ENCODE results near the gene SEPTIN6.

Gene SEPTIN6

GRCh38 chrX:119721487-119721886, 28.5 kb upstream of the SEPTIN6 start:
- TF ChIP-seq SPI1 (IDR thresholded peaks at IDR 0.05; ENCODE audit: low read depth, low read length) (no peak), PAX5 (IDR thresholded peaks at IDR 0.05; ENCODE audit: insufficient read depth, low read length, severe bottlenecking) (no peak), POLR2A (IDR thresholded peaks at IDR 0.05; ENCODE audit: low read depth, low read length) (no peak), POLR2AphosphoS5 (IDR thresholded peaks at IDR 0.05; ENCODE audit: low read depth, low read length) (no peak), POU2F2 (IDR thresholded peaks at IDR 0.05; ENCODE audit: low read depth, low read length) (no peak), TAF1 (IDR thresholded peaks at IDR 0.05; ENCODE audit: low read depth, low read length) (no peak)
- DNase-seq (ENCODE audit: insufficient read length, low spot score) (no peak), FAIRE-seq (no peak)

DNA sequence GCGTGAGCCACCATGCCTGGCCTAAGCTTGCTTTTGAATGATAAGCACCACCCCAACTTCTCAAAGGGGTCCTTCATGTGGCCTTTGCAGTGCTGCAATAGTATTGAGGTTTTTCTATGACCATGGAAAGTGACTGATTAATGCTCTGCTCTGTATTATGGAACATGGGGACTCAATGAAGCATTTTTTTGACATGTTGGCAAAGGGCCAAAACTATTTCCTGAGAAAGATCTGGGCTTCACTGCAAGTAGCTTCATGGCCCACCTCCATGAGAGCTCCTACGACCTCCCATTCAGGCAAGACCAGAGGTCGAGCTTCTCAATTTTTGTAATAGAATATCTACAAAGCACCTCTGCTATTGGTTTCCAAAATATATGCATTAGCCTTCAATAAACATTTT, 16.7 kb upstream of the SEPTIN6 start:
- DNase-seq (ENCODE audit: insufficient read length, low spot score): no peak
- TF ChIP-seq POU2F2 (IDR thresholded peaks at IDR 0.05; ENCODE audit: low read depth, low read length): no peak
- no peak for TF ChIP-seq PAX5 (IDR thresholded peaks at IDR 0.05; ENCODE audit: insufficient read depth, low read length, severe bottlenecking)
- TF ChIP-seq POLR2A (IDR thresholded peaks at IDR 0.05; ENCODE audit: low read depth, low read length): no peak
- no peak for TF ChIP-seq POLR2AphosphoS5 (IDR thresholded peaks at IDR 0.05; ENCODE audit: low read depth, low read length)
- TF ChIP-seq TAF1 (IDR thresholded peaks at IDR 0.05; ENCODE audit: low read depth, low read length): no peak
- TF ChIP-seq SPI1 (IDR thresholded peaks at IDR 0.05; ENCODE audit: low read depth, low read length): no peak
- FAIRE-seq: no peak

GRCh38 chrX:119708936-119709335, 16.0 kb upstream of the SEPTIN6 start:
- FAIRE-seq (no peak), DNase-seq (ENCODE audit: insufficient read length, low spot score) (no peak)
- no peak for TF ChIP-seq POLR2A (IDR thresholded peaks at IDR 0.05; ENCODE audit: low read depth, low read length)
- no peak for TF ChIP-seq SPI1 (IDR thresholded peaks at IDR 0.05; ENCODE audit: low read depth, low read length)
- TF ChIP-seq PAX5 (IDR thresholded peaks at IDR 0.05; ENCODE audit: insufficient read depth, low read length, severe bottlenecking): no peak

GRCh38 chrX:119706616-119707015, 13.6 kb upstream of the SEPTIN6 start:
- TF ChIP-seq PAX5 (IDR thresholded peaks at IDR 0.05; ENCODE audit: insufficient read depth, low read length, severe bottlenecking): no peak
- TF ChIP-seq TAF1 (IDR thresholded peaks at IDR 0.05; ENCODE audit: low read depth, low read length): no peak
- TF ChIP-seq SPI1 (IDR thresholded peaks at IDR 0.05; ENCODE audit: low read depth, low read length): peak; percentile 15; the same call in 1 of the 2 replicates
- TF ChIP-seq POU2F2 (IDR thresholded peaks at IDR 0.05; ENCODE audit: low read depth, low read length): no peak
- TF ChIP-seq POLR2AphosphoS5 (IDR thresholded peaks at IDR 0.05; ENCODE audit: low read depth, low read length): no peak
- FAIRE-seq (peak; percentile 86), DNase-seq (ENCODE audit: insufficient read length, low spot score) (no peak)

DNA sequence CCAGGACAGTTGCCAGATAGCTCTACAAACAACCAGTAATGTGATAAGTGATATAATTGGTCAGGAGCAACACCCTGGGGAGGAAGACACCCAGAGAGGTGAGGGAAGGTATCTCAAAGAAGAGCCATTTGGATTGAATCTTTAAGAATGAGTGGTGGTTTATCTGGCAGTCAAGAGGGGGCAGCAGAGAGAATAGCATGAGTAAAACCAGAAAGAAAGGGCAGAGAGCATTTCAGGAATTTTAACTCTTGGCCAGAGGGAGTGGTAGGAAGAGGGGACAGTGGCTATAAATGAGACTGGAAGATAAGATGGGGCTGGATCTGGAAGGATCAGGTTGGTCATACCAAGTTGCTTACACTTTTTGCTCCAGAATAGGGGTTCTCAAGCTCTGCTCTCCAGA, 5.9 kb upstream of the SEPTIN6 start:
- TF ChIP-seq TAF1 (IDR thresholded peaks at IDR 0.05; ENCODE audit: low read depth, low read length) (no peak), POLR2A (IDR thresholded peaks at IDR 0.05; ENCODE audit: low read depth, low read length) (no peak), POU2F2 (IDR thresholded peaks at IDR 0.05; ENCODE audit: low read depth, low read length) (no peak)
- FAIRE-seq (peak; percentile 83), DNase-seq (ENCODE audit: insufficient read length, low spot score) (no peak)

DNA sequence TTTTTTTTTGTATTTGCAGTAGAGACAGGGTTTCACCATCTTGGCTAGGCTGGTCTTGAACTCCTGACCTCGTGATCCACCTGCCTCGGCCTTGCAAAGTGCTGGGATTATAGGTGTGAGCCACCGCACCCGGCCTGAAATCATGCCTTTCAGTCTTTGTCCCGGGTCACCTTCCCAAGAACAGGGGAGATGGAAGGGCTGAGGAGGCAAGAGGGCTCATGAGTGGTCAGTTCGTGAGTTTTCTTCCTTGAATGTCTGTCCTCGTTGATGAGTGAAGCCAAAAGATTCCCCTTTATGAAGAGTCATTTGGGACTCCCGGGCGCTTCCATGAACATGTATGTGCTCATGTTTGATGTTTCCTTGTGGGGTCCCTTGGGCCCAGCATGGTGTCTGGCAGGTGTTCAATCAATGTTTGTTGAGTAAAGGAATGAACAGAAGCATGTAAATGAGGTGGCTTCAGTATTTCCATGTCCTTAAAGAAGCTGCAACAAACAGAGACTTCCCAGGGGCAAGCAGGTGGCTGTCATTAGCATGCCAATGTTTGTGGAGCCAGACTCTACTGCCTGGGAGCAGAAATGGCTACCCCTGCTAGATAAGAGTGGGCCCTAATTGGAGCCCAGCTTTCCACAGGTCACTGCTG, 3.4 kb upstream of the SEPTIN6 start:
- FAIRE-seq (no peak), DNase-seq (ENCODE audit: insufficient read length, low spot score) (no peak)
- TF ChIP-seq PAX5 (IDR thresholded peaks at IDR 0.05; ENCODE audit: insufficient read depth, low read length, severe bottlenecking) (no peak), POU2F2 (IDR thresholded peaks at IDR 0.05; ENCODE audit: low read depth, low read length) (no peak), SPI1 (IDR thresholded peaks at IDR 0.05; ENCODE audit: low read depth, low read length) (no peak), POLR2AphosphoS5 (IDR thresholded peaks at IDR 0.05; ENCODE audit: low read depth, low read length) (no peak), POLR2A (IDR thresholded peaks at IDR 0.05; ENCODE audit: low read depth, low read length) (no peak), TAF1 (IDR thresholded peaks at IDR 0.05; ENCODE audit: low read depth, low read length) (no peak)

- DNase-seq (ENCODE audit: insufficient read length, low spot score): no peak
- TF ChIP-seq TAF1 (IDR thresholded peaks at IDR 0.05; ENCODE audit: low read depth, low read length): no peak
- no peak for TF ChIP-seq PAX5 (IDR thresholded peaks at IDR 0.05; ENCODE audit: insufficient read depth, low read length, severe bottlenecking)
- no peak for TF ChIP-seq POU2F2 (IDR thresholded peaks at IDR 0.05; ENCODE audit: low read depth, low read length)
- no peak for TF ChIP-seq POLR2AphosphoS5 (IDR thresholded peaks at IDR 0.05; ENCODE audit: low read depth, low read length)
- TF ChIP-seq POLR2A (IDR thresholded peaks at IDR 0.05; ENCODE audit: low read depth, low read length): no peak
- TF ChIP-seq SPI1 (IDR thresholded peaks at IDR 0.05; ENCODE audit: low read depth, low read length): no peak
- FAIRE-seq: peak; percentile 100
These were observed 2.6 kb upstream of the SEPTIN6 start for GRCh38 chrX:119695535-119696050.

- TF ChIP-seq POU2F2 (IDR thresholded peaks at IDR 0.05; ENCODE audit: low read depth, low read length): no peak
- no peak for TF ChIP-seq PAX5 (IDR thresholded peaks at IDR 0.05; ENCODE audit: insufficient read depth, low read length, severe bottlenecking)
- FAIRE-seq (no peak), DNase-seq (ENCODE audit: insufficient read length, low spot score) (no peak)
These were observed 1.9 kb upstream of the SEPTIN6 start for GRCh38 chrX:119694601-119695534.

DNA sequence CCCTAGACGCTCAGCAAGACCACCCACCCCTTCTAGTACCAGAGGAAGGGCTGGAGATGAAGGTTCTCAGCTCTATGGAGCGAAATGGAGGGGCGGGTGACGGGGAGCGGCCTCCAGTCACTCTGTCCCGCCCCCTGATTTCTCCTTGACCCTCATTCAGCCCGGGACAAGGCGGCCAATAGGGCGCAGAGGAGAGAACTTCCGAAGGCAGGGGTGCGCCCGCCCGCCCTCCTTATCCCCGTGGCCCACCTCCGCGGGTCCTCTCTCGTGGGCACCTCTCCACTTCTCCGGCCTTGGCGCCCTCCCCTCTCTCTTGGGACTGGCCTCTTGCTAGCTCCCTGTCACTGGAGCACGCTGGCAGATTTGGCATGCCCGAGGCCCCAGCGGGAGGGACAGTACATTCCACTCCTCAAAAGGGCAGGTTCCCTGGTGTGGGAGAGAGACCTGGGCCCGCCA, 1.1 kb upstream of the SEPTIN6 start:
- FAIRE-seq: no peak

More for the DNA sequence above, 1.1 kb upstream of the SEPTIN6 start:
- DNase-seq (ENCODE audit: insufficient read length, low spot score): no peak
- no peak for TF ChIP-seq SPI1 (IDR thresholded peaks at IDR 0.05; ENCODE audit: low read depth, low read length)

Measured in GM12891 (cell line).